ENCODE measurements around the gene SYNJ1.
"Not testable (repeated sequence)": the region's sequence is repeated elsewhere in the genome, so short reads cannot be mapped to it uniquely, and the experiment has no call there.

Gene SYNJ1

GRCh38 chr21:32658524-32658923 is 69.3 kb downstream of the SYNJ1 start:
- H3K4me3 ChIP-seq (ENCODE audit: control insufficient read depth, low read depth, low read length), result no peak overlapping the region
- DNase-seq (ENCODE audit: low read depth), result no peak
- TF ChIP-seq CTCF (conservative IDR thresholded peaks at IDR 0.05; ENCODE audit: control insufficient read depth, insufficient read depth, low read depth, low read length), result no peak

DNA sequence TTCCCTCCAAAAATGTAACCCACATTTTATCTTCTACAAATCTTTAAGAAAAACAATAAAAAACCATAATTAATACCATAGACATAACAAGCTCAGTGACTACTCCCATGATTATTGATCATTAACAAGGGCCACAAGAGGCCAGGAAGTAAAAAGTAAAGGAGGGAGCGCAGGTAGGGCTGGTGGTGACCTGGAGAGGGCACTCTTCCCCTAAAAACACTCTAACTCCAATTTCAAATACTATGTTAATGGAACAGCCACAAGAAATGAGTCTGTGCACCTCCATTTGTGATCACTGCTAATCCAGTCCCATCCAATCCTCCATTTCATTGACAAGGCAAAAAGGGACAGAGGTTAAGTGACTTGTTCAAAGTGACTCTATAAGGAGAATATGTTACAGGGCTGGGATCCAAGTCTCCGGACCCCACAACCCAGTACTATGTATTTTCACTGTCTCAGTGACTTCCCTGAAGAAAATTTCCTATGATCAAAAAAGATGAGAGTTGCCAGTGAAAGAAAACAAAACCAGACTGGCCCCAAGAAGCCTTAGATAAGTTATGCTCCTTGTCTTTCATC is 74.4 kb downstream of the SYNJ1 start:
- no peak overlapping the region for H3K4me3 ChIP-seq (ENCODE audit: control insufficient read depth, low read depth, low read length)
- TF ChIP-seq CTCF (conservative IDR thresholded peaks at IDR 0.05; ENCODE audit: control insufficient read depth, insufficient read depth, low read depth, low read length), result peak; percentile 51
- DNase-seq (ENCODE audit: low read depth), result peak; percentile 26

- TF ChIP-seq CTCF (conservative IDR thresholded peaks at IDR 0.05; ENCODE audit: control insufficient read depth, insufficient read depth, low read depth, low read length), result no peak
- no peak overlapping the region for H3K4me3 ChIP-seq (ENCODE audit: control insufficient read depth, low read depth, low read length)
- no peak for DNase-seq (ENCODE audit: low read depth)
Measured at GRCh38 chr21:32648165-32648564, 79.6 kb downstream of the SYNJ1 start.

DNA sequence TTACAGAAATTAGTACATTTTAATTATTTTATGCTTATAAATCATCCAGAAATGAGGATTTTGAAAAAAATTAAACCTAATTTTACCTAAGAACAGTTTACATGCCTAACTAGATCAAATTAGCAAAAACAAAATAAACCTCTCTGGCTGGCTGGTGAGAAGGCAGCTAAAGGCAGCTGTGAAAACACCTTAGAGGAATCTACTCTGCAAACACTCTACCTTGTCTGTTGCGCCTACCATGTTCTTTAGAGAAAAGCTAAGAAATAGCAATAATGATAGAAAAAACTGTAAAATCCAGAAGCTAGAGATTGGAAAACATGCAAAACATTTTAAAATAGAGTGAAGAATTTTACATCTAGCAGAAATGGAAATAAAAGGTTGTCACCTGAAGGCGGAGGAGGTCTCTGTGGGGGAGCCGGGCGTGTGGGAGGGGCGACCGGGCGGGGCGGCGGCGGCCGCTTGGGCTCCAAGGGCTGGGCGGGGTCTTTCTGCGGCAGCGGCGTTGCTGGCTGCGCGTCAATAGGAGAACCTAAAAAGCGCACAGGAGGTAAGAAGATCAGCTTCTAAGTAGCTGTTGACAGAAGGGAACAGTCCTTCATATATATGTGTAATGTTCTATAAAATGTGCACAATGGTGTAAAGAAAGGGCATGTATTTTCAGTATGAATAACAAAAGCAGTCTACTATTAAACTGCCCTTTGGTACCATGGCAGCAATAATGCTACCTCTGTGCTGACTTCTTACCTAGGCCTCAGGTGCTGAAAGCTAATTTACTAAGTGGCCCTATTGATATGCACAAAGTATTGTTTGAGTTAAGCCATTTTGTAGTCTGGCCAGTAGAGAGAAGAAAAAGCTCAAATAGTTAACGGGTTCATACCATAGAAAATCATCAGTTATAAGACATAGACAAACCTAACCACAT is 82.3 kb downstream of the SYNJ1 start:
- no peak overlapping the region for H3K4me3 ChIP-seq (ENCODE audit: control insufficient read depth, low read depth, low read length)
- DNase-seq (ENCODE audit: low read depth), result no peak
- no peak for TF ChIP-seq CTCF (conservative IDR thresholded peaks at IDR 0.05; ENCODE audit: control insufficient read depth, insufficient read depth, low read depth, low read length)

GRCh38 chr21:32641710-32642698 is 85.8 kb downstream of the SYNJ1 start:
- TF ChIP-seq CTCF (conservative IDR thresholded peaks at IDR 0.05; ENCODE audit: control insufficient read depth, insufficient read depth, low read depth, low read length), result no peak
- DNase-seq (ENCODE audit: low read depth), result no peak
- no peak overlapping the region for H3K4me3 ChIP-seq (ENCODE audit: control insufficient read depth, low read depth, low read length)

GRCh38 chr21:32626621-32627196 is 101.1 kb downstream of the SYNJ1 start:
- no peak overlapping the region for H3K4me3 ChIP-seq (ENCODE audit: control insufficient read depth, low read depth, low read length)
- DNase-seq (ENCODE audit: low read depth), result peak; percentile 71
- no peak for TF ChIP-seq CTCF (conservative IDR thresholded peaks at IDR 0.05; ENCODE audit: control insufficient read depth, insufficient read depth, low read depth, low read length)

- not testable (repeated sequence) for DNase-seq (ENCODE audit: low read depth); H3K4me3 ChIP-seq (ENCODE audit: control insufficient read depth, low read depth, low read length)
Measured at GRCh38 chr21:32618218-32618617, 109.6 kb downstream of the SYNJ1 start.

All from fibroblast of mammary gland (primary cell).